Stimulated activated CD8-positive, alpha-beta memory T cell treated with anti-CD3 and anti-CD28 coated beads, Interleukin-12 subunit alpha, Interleukin-12 subunit beta, amount 100 ng/mL, for 1 hour (primary cell): Measurements from ENCODE around the gene CRELD2.

Source experiments
- DNase-seq: peaks from one replicate; pipeline ENCODE4 v3.0.0-alpha.2; 2020; ENCODE audit warnings: low read depth

CRELD2 gene, protein sequence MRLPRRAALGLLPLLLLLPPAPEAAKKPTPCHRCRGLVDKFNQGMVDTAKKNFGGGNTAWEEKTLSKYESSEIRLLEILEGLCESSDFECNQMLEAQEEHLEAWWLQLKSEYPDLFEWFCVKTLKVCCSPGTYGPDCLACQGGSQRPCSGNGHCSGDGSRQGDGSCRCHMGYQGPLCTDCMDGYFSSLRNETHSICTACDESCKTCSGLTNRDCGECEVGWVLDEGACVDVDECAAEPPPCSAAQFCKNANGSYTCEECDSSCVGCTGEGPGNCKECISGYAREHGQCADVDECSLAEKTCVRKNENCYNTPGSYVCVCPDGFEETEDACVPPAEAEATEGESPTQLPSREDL

GRCh38 chr22:49917974-49918910, at the start of gene CRELD2, which contains the start of gene ALG12:
Gene CRELD2 (plus strand): TSS chr22:49918634. CDS start chr22:49918770, 136 bp downstream.
Gene ALG12 (minus strand): TSS chr22:49918438. CDS start chr22:49913765, 4,673 bp downstream.
- DNase-seq, result peak; percentile 96

- no peak for DNase-seq
Measured at GRCh38 chr22:49869086-49869830, 49.2 kb upstream of the CRELD2 start.

GRCh38 chr22:49869845-49870712, 48.4 kb upstream of the CRELD2 start:
- no peak for DNase-seq

- no peak for DNase-seq
Measured at GRCh38 chr22:49871482-49871881, 47.0 kb upstream of the CRELD2 start.

DNA sequence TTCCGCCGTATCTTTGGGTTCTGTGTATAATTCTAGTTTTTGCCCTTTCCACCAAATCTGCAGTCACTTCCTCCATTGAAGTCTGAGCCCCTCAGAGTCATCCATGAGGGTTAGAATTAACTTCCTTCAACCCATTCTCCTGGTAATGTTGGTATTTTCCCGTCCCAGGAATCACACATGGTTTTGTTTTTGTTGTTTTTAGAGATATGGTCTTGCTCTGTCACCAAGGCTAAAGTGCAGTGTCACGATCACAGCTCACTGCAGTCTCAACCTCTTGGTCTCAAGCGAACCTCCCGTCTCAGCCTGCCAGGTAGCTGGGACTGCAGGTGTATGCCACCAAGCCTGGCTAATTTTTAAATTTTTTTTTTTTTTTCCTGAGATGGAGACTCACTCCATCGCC, 46.1 kb upstream of the CRELD2 start:
- no peak for DNase-seq

DNA sequence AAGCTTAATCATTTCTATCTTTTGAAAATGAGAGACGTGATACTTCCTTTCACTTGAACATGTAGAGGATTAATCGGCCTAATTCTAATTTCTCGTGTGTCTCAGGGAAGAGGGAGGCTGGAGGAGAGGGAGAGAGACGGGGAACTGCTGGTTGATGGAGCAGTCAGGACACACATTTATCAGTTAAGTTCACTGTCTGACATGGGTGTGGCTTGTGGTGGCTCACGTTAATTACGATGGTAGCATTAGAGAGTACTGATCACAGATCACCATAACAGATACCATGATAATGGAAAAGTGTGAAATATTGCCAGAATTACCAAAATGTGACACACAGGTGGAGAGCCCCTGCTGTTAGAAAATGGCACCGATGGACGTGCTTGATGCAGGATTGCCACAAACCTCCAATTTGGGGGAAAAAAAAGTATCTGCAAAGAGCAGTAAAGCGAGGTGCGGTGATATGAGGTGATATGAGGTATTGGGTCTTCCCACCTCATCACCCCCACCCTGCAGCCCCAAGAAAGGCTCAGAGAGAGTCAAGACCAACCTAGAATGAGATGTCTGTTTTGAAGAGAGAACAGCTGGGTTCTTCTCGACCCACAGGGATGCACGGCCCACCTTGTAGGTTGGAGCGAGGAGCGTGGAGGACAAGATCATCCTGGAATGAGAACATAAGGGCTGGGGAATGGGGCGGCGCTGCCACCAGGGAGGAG, 45.0 kb upstream of the CRELD2 start:
- no peak for DNase-seq

- DNase-seq, result no peak
Measured at GRCh38 chr22:49877642-49878041, 40.8 kb upstream of the CRELD2 start.

GRCh38 chr22:49878206-49878605, 40.2 kb upstream of the CRELD2 start:
- DNase-seq, result no peak

DNA sequence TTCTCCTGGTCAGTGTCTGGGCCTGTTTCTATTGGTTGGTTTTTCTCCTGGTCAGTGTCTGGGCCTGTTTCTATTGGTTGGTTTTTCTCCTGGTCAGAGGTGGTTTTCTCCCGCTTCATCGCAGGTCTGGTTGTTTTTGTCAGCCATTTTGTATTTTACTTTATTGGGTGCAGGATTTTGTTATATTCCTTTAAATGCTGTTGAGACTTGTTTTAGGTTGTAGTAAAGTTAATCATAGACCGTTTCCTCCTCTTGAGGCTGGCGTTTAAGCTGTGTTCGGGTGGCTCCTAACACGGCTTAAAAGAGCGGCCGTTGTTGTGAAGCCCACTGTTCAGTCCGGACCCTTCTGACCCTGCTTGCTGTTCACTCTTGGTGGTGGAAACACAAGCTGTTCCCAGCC, 38.6 kb upstream of the CRELD2 start:
- no peak for DNase-seq

GRCh38 chr22:49880281-49880680, 38.2 kb upstream of the CRELD2 start:
- no peak for DNase-seq

- no peak for DNase-seq
Measured at GRCh38 chr22:49881856-49882255, 36.6 kb upstream of the CRELD2 start.

DNA sequence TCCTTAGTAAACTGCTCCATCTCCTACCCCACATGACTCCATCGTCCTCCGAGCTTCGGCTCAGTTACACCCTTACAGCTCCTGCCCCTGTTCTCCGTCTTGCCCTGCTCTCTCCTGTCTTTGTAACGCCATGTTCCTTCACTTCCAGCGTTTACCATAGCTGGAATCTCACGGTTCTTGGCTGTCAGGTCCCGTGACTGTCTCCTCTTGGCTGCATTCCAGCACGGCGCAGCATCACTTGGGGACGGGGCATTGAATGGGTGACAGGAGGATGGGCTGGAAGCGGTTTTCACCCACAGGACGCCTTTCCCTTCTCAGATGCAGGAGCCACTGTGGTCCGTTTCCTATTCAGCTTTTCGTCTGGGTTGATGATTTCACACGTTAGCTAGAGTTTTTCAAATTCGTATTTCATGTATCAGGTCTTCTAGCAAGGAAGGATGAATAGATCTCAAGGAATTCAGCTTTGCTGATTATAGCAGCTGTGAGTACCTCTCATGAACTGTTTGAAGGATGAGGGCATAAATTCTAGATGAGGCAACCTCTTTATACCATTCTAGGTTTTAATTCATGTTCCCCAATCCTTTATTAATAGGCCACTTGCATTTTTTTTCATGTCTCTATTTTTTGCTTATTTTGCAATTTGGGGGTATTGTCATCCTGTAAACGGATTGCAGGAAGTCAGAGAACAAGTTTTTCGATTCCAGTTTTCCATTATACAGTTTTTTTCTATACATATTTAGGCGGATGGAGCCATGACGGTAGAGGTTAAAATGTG, 35.7 kb upstream of the CRELD2 start:
- no peak for DNase-seq

GRCh38 chr22:49883294-49883640, 35.2 kb upstream of the CRELD2 start:
- DNase-seq, result no peak

DNA sequence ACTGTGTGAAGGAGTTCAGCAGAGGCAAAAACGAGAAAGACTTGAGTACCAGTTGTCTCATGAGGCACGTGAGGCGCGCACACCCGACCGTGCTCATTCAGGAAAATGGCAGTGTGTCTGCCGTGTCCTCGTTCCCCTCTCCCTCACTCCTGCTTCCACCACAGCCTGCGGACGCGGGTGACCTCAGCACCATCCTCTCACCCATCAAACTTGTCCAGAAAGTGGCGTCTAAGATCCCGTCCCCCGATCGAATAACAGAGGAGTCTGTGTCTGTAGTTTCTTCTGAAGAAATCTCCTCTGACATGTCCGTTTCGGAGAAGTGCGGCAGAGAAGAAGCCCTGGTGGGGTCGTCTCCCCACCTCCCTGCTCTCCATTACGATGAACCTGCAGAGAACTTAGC, 34.4 kb upstream of the CRELD2 start:
- no peak for DNase-seq

GRCh38 chr22:49884503-49885260, 33.8 kb upstream of the CRELD2 start:
- no peak for DNase-seq

DNA sequence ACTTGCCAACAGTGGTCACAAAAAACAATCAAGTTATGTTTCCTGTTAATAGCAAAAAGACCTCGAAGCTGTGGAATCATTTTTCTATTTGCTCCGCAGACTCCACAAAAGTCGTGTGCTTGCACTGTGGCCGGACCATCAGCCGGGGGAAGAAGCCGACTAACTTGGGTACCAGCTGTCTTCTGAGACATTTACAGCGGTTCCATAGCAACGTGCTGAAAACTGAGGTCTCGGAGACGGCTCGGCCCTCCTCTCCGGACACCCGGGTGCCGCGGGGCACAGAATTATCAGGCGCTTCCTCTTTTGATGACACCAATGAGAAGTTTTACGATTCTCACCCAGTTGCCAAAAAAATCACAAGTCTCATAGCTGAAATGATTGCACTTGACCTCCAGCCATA, 33.2 kb upstream of the CRELD2 start:
- DNase-seq, result no peak

- no peak for DNase-seq
Measured at GRCh38 chr22:49885881-49886280, 32.6 kb upstream of the CRELD2 start.

DNA sequence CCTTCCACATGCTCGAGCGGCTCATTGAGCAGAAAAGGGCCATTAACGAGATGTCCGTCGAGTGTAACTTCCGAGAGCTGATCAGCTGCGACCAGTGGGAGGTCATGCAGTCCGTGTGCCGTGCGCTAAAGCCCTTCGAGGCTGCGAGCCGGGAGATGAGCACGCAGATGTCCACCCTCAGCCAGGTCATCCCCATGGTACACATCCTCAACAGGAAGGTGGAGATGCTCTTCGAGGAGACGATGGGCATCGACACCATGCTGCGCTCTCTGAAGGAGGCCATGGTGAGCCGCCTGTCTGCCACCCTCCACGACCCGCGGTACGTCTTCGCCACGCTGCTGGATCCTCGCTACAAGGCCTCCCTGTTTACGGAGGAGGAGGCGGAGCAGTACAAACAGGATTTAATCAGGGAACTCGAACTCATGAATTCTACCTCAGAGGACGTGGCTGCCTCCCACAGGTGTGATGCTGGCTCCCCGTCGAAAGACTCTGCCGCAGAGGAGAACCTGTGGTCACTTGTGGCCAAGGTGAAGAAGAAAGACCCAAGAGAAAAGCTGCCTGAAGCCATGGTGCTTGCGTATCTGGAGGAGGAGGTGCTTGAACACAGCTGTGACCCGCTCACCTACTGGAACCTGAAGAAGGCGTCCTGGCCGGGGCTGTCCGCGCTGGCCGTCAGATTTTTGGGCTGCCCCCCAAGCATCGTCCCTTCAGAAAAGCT, 31.9 kb upstream of the CRELD2 start:
- DNase-seq, result no peak

- DNase-seq, result no peak
Measured at GRCh38 chr22:49887064-49887451, 31.4 kb upstream of the CRELD2 start.
